ENCODE measurements around the gene RYR2.

DNA sequence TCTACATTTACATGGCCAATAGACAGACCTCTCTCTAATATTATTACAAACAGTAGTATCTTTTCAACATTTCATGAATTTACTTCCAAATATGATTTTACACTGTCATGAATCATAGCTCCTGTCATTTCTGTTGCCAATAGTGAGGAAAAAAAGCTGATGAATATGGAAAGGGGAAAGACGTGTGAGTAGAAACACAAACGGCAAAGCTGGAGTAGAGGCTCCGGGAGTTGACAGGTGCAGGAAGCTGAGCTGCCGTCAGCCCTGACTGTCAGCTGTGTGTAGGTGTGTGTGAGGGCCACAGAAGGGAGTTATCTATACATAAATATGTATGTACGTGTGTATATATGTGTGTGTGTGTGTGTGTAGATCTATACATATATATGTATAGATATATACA, 431.9 kb downstream of the RYR2 start:
- TF ChIP-seq, protein P1, sequence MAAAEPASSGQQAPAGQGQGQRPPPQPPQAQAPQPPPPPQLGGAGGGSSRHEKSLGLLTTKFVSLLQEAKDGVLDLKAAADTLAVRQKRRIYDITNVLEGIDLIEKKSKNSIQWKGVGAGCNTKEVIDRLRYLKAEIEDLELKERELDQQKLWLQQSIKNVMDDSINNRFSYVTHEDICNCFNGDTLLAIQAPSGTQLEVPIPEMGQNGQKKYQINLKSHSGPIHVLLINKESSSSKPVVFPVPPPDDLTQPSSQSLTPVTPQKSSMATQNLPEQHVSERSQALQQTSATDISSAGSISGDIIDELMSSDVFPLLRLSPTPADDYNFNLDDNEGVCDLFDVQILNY (CRISPR knock-in tag; IDR thresholded peaks at IDR 0.05): no peak
- TF ChIP-seq POLR2A (conservative IDR thresholded peaks at IDR 0.05) (no peak), HNRNPLL (IDR thresholded peaks at IDR 0.05; ENCODE audit: low read depth, low read length, poor library complexity, severe bottlenecking) (no peak), ZBTB7A (IDR thresholded peaks at IDR 0.05; ENCODE audit: borderline replicate concordance, control insufficient read depth, low read depth, low read length) (no peak), PRMT5 (CRISPR knock-in tag; IDR thresholded peaks at IDR 0.05) (no peak), PML (IDR thresholded peaks at IDR 0.05; ENCODE audit: low read length) (no peak), ZNF57 (CRISPR knock-in tag; IDR thresholded peaks at IDR 0.05) (no peak), SOX6 (IDR thresholded peaks at IDR 0.05) (no peak), FOSL1 (tag; conservative IDR thresholded peaks at IDR 0.05) (no peak), GATAD2B (IDR thresholded peaks at IDR 0.05; ENCODE audit: borderline replicate concordance) (no peak)
- TF ChIP-seq, protein P2, sequence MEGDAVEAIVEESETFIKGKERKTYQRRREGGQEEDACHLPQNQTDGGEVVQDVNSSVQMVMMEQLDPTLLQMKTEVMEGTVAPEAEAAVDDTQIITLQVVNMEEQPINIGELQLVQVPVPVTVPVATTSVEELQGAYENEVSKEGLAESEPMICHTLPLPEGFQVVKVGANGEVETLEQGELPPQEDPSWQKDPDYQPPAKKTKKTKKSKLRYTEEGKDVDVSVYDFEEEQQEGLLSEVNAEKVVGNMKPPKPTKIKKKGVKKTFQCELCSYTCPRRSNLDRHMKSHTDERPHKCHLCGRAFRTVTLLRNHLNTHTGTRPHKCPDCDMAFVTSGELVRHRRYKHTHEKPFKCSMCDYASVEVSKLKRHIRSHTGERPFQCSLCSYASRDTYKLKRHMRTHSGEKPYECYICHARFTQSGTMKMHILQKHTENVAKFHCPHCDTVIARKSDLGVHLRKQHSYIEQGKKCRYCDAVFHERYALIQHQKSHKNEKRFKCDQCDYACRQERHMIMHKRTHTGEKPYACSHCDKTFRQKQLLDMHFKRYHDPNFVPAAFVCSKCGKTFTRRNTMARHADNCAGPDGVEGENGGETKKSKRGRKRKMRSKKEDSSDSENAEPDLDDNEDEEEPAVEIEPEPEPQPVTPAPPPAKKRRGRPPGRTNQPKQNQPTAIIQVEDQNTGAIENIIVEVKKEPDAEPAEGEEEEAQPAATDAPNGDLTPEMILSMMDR (IDR thresholded peaks at IDR 0.05 in 2 of 3, conservative IDR thresholded peaks at IDR 0.05 in 1 of 3; ENCODE audit: insufficient read depth in 2 of 3, low read depth in 1 of 3, low read length in 3 of 3): no peak
- TF ChIP-seq, protein P3, sequence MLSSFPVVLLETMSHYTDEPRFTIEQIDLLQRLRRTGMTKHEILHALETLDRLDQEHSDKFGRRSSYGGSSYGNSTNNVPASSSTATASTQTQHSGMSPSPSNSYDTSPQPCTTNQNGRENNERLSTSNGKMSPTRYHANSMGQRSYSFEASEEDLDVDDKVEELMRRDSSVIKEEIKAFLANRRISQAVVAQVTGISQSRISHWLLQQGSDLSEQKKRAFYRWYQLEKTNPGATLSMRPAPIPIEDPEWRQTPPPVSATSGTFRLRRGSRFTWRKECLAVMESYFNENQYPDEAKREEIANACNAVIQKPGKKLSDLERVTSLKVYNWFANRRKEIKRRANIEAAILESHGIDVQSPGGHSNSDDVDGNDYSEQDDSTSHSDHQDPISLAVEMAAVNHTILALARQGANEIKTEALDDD (IDR thresholded peaks at IDR 0.05): no peak
- TF ChIP-seq, protein P4, sequence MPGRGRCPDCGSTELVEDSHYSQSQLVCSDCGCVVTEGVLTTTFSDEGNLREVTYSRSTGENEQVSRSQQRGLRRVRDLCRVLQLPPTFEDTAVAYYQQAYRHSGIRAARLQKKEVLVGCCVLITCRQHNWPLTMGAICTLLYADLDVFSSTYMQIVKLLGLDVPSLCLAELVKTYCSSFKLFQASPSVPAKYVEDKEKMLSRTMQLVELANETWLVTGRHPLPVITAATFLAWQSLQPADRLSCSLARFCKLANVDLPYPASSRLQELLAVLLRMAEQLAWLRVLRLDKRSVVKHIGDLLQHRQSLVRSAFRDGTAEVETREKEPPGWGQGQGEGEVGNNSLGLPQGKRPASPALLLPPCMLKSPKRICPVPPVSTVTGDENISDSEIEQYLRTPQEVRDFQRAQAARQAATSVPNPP (IDR thresholded peaks at IDR 0.05; ENCODE audit: borderline replicate concordance, insufficient read depth, insufficient read length): no peak
- TF ChIP-seq, protein P5, sequence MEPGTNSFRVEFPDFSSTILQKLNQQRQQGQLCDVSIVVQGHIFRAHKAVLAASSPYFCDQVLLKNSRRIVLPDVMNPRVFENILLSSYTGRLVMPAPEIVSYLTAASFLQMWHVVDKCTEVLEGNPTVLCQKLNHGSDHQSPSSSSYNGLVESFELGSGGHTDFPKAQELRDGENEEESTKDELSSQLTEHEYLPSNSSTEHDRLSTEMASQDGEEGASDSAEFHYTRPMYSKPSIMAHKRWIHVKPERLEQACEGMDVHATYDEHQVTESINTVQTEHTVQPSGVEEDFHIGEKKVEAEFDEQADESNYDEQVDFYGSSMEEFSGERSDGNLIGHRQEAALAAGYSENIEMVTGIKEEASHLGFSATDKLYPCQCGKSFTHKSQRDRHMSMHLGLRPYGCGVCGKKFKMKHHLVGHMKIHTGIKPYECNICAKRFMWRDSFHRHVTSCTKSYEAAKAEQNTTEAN (CRISPR knock-in tag; IDR thresholded peaks at IDR 0.05): no peak
